Umbilical cord (tissue), 2 donors: ENCODE measurements around the gene CARTPT. TPM values are rescaled to one million over a fixed set of nuclear protein-coding genes. Genes with fewer than 3 reads are reported as not detected.

ENCODE experiments used
- DNase-seq: peaks from one replicate; pipeline ENCODE4 v3.0.0-alpha.2; 2015; ENCODE audit warnings: low spot score
- total RNA-seq: library from RNA; depleted of rRNA; stranded (reverse); fragments of >200 nt; gene quantifications from one replicate; pipeline ENCODE4 v1.2.3, GENCODE V29; 2014; ENCODE audit warnings: low replicate concordance; ENCODE audit not compliant: insufficient read depth

Gene CARTPT
- total RNA-seq, 1 donor from 2014 or later, result not detected

GRCh38 chr5:71737931-71738539 lies 19.0 kb downstream of the CARTPT start:
- no peak for DNase-seq

- DNase-seq, result no peak
Measured at GRCh38 chr5:71738662-71739361, 19.7 kb downstream of the CARTPT start.

GRCh38 chr5:71740015-71740753 lies 21.1 kb downstream of the CARTPT start:
- DNase-seq, result no peak

- DNase-seq, result peak; percentile 86
Measured at GRCh38 chr5:71743155-71743554, 24.1 kb downstream of the CARTPT start.

GRCh38 chr5:71744009-71744790 lies 25.1 kb downstream of the CARTPT start:
- no peak for DNase-seq

GRCh38 chr5:71747182-71747581 lies 28.1 kb downstream of the CARTPT start:
- no peak for DNase-seq

GRCh38 chr5:71748360-71748759 lies 29.3 kb downstream of the CARTPT start:
- DNase-seq, result no peak

- no peak for DNase-seq
Measured at GRCh38 chr5:71751422-71751821, 32.3 kb downstream of the CARTPT start.

- no peak for DNase-seq
Measured at GRCh38 chr5:71752441-71753190, 33.5 kb downstream of the CARTPT start.

GRCh38 chr5:71757590-71758543 lies 38.8 kb downstream of the CARTPT start:
- DNase-seq, result peak; percentile 75

- no peak for DNase-seq
Measured at GRCh38 chr5:71762826-71763225, 43.8 kb downstream of the CARTPT start.

GRCh38 chr5:71767661-71768060 lies 48.6 kb downstream of the CARTPT start:
- no peak for DNase-seq

- no peak for DNase-seq
Measured at GRCh38 chr5:71769287-71769686, 50.2 kb downstream of the CARTPT start.

GRCh38 chr5:71770381-71770780 lies 51.3 kb downstream of the CARTPT start:
- no peak for DNase-seq

Other genes with a start within 250 kb of the CARTPT start
- gene MCCC2, start 131.9 kb upstream of the CARTPT start, total RNA-seq, result 25.0 TPM